ENCODE measurements around the gene GGTLC1. TPM values are rescaled to one million over a fixed set of nuclear protein-coding genes. Genes with fewer than 3 reads are reported as not detected.

GGTLC1 gene
- total RNA-seq, 1 experiment from 2014 or later: not detected

DNA sequence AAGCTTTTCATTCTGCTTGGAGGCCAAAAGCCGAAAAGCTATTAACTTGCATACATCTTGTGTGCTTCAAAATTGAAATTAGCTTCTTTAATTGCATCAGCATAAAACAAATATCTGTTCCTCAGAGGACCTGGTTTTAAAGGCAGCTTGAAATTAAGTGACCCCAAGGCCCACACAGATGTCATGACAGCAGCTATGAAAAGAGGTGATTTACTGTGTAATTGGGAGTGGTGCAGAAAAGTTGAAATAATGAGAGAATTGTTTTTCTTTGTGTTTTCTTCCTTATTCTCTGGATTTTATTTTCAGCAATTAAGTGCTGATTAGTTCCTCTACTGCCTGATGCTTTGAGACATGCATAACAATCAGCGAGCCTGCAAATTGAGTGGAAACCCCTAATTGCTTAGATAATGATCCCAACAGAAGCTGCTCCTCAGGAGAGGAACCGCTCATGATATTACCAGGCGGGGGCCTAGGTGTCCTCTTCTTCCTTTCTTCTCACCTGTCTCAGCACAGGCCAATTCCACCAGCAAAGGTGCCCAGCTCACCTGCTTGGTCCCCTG is 34.1 kb upstream of the GGTLC1 start:
- no peaks in the 10 kb centered on the region for H3K27me3 ChIP-seq (ENCODE audit: low read length)
- H3K9me3 ChIP-seq (ENCODE audit: low read length): no peaks in the 10 kb centered on the region
- no peaks in the 10 kb centered on the region for H3K9me2 ChIP-seq (replicated peaks; ENCODE audit: low read length)
- no peak for DNase-seq
- H3K4me1 ChIP-seq (ENCODE audit: insufficient read depth, low read length): peaks cover 14% of the 10 kb centered on the region
- intact Hi-C loops (cut with micrococcal nuclease): no loop called here
- no peak overlapping the region for H2AFZ ChIP-seq (ENCODE audit: low read length)
- TF ChIP-seq EZH2 (IDR thresholded peaks at IDR 0.05; ENCODE audit: low read length, unreplicated experiment) (no peak), EZH2phosphoT487 (IDR thresholded peaks at IDR 0.05; ENCODE audit: borderline replicate concordance, low read length) (no peak)
- TF ChIP-seq, protein P1, sequence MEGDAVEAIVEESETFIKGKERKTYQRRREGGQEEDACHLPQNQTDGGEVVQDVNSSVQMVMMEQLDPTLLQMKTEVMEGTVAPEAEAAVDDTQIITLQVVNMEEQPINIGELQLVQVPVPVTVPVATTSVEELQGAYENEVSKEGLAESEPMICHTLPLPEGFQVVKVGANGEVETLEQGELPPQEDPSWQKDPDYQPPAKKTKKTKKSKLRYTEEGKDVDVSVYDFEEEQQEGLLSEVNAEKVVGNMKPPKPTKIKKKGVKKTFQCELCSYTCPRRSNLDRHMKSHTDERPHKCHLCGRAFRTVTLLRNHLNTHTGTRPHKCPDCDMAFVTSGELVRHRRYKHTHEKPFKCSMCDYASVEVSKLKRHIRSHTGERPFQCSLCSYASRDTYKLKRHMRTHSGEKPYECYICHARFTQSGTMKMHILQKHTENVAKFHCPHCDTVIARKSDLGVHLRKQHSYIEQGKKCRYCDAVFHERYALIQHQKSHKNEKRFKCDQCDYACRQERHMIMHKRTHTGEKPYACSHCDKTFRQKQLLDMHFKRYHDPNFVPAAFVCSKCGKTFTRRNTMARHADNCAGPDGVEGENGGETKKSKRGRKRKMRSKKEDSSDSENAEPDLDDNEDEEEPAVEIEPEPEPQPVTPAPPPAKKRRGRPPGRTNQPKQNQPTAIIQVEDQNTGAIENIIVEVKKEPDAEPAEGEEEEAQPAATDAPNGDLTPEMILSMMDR (conservative IDR thresholded peaks at IDR 0.05; ENCODE audit: low read depth, low read length): no peak
- H3K36me3 ChIP-seq (ENCODE audit: low read depth, low read length): no peaks in the 10 kb centered on the region
- no peak for ATAC-seq
- no peak overlapping the region for H3K9ac ChIP-seq (ENCODE audit: low read length)
- H3F3A ChIP-seq (ENCODE audit: low read length, unreplicated experiment): no peaks in the 10 kb centered on the region
- H3K27ac ChIP-seq (ENCODE audit: low read length): no peak overlapping the region
- H3K4me3 ChIP-seq (ENCODE audit: low read length): no peak overlapping the region
- BruUV-seq (replicated peaks): no TSS peak
- CTCF ChIA-PET: no interaction called here
- POLR2A ChIA-PET (ENCODE audit: unreplicated experiment): no interaction called here
- no peaks in the 10 kb centered on the region for H3K79me2 ChIP-seq (ENCODE audit: low read length)
- H4K20me1 ChIP-seq (ENCODE audit: low read length): no peaks in the 10 kb centered on the region
- H3K4me2 ChIP-seq (ENCODE audit: low read length): no peak overlapping the region

DNA sequence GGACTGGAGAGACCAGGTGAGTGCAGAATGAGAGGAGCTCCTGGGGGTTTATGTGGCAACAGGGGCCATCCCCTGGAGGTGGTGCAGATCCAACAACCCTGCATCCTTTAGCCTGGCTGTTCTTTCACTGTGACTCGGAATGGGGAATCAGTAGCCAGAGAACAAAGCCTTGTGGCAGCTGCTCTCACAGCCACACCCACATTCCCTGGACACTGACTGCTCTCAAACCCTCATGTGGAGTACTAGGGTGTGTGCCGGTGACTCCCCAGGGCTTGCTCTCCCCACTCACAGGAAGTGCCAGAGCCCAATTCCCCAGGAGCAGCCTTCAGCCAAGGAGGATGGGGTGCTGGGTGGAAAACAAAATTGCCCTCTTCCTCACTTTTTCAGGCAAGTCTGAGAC is 30.2 kb upstream of the GGTLC1 start:
- Histone ChIP-seq H3K4me3 (ENCODE audit: low read length) (no peak overlapping the region), H3K27ac (ENCODE audit: low read length) (no peak overlapping the region), H3K27me3 (ENCODE audit: low read length) (no peaks in the 10 kb centered on the region), H3K36me3 (ENCODE audit: low read depth, low read length) (no peaks in the 10 kb centered on the region), H4K20me1 (ENCODE audit: low read length) (no peaks in the 10 kb centered on the region), H3F3A (ENCODE audit: low read length, unreplicated experiment) (no peaks in the 10 kb centered on the region), H3K9me2 (replicated peaks; ENCODE audit: low read length) (0 out of 2 replicates have a peak, but pooled peaks cover 5% of the 10 kb centered on the region), H3K4me2 (ENCODE audit: low read length) (0 out of 2 replicates have a peak overlapping the region, but pooled peaks have one; percentile 18), H3K4me1 (ENCODE audit: insufficient read depth, low read length) (peaks cover 16% of the 10 kb centered on the region), H3K79me2 (ENCODE audit: low read length) (no peaks in the 10 kb centered on the region), H3K9ac (ENCODE audit: low read length) (no peak overlapping the region), H2AFZ (ENCODE audit: low read length) (peak overlapping the region; percentile 23; the same call in 1 of the 2 replicates), H3K9me3 (ENCODE audit: low read length) (no peaks in the 10 kb centered on the region)
- ChIA-PET POLR2A (ENCODE audit: unreplicated experiment) (no interaction called here), CTCF (no interaction called here)
- TF ChIP-seq EZH2 (IDR thresholded peaks at IDR 0.05; ENCODE audit: low read length, unreplicated experiment) (no peak), EZH2phosphoT487 (IDR thresholded peaks at IDR 0.05; ENCODE audit: borderline replicate concordance, low read length) (no peak)
- TF ChIP-seq, protein P1 (conservative IDR thresholded peaks at IDR 0.05; ENCODE audit: low read depth, low read length): no peak
- peak; percentile 73 for DNase-seq
- BruUV-seq (replicated peaks): no TSS peak
- intact Hi-C loops (cut with micrococcal nuclease): no loop called here
- ATAC-seq: no peak

DNA sequence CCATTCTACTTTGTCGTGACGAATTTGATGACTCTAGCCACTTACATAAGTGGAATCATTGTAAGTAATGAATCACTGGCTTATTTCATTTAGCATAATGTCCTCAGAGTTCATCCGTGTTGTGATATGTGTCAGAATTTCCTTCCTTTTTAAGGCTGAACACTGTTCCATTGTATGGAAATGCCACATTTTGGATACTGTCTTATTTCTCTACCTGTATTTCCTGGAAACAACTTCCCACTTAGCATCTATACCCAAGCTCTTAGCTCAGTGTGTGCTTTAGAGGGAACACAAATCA is 28.8 kb upstream of the GGTLC1 start:
- peak; percentile 57 for DNase-seq
- Histone ChIP-seq H3K4me3 (ENCODE audit: low read length) (no peak overlapping the region), H2AFZ (ENCODE audit: low read length) (peak overlapping the region; percentile 14; the same call in 1 of the 2 replicates), H3K9me3 (ENCODE audit: low read length) (no peaks in the 10 kb centered on the region), H3K9me2 (replicated peaks; ENCODE audit: low read length) (0 out of 2 replicates have a peak, but pooled peaks cover 5% of the 10 kb centered on the region), H3K36me3 (ENCODE audit: low read depth, low read length) (no peaks in the 10 kb centered on the region), H3K9ac (ENCODE audit: low read length) (no peak overlapping the region), H3F3A (ENCODE audit: low read length, unreplicated experiment) (no peaks in the 10 kb centered on the region), H4K20me1 (ENCODE audit: low read length) (no peaks in the 10 kb centered on the region), H3K27ac (ENCODE audit: low read length) (0 out of 2 replicates have a peak overlapping the region, but pooled peaks have one; percentile 13), H3K4me2 (ENCODE audit: low read length) (peak overlapping the region; percentile 6; the same call in 1 of the 2 replicates), H3K79me2 (ENCODE audit: low read length) (no peaks in the 10 kb centered on the region), H3K27me3 (ENCODE audit: low read length) (no peaks in the 10 kb centered on the region), H3K4me1 (ENCODE audit: insufficient read depth, low read length) (peaks cover 16% of the 10 kb centered on the region)
- intact Hi-C loops (cut with micrococcal nuclease): no loop called here
- BruUV-seq (replicated peaks): no TSS peak
- ChIA-PET CTCF (no interaction called here), POLR2A (ENCODE audit: unreplicated experiment) (no interaction called here)
- TF ChIP-seq, protein P1 (conservative IDR thresholded peaks at IDR 0.05; ENCODE audit: low read depth, low read length): no peak
- TF ChIP-seq EZH2 (IDR thresholded peaks at IDR 0.05; ENCODE audit: low read length, unreplicated experiment) (no peak), EZH2phosphoT487 (IDR thresholded peaks at IDR 0.05; ENCODE audit: borderline replicate concordance, low read length) (no peak)
- ATAC-seq: no peak
